HG03342 (cell line): Measurements from ENCODE around the gene YY1.

Source experiments
- ATAC-seq: cut with Tn5 transposase; IDR thresholded peaks from one replicate; pipeline ENCODE4 v1.9.1; 2021; ENCODE audit warnings: mild to moderate bottlenecking, moderate library complexity; ENCODE audit not compliant: unreplicated experiment

Gene YY1

GRCh38 chr14:100241279-100241678 lies 2.3 kb downstream of the YY1 start:
- ATAC-seq, result no peak

GRCh38 chr14:100243020-100243419 lies 4.1 kb downstream of the YY1 start:
- ATAC-seq, result no peak

GRCh38 chr14:100246809-100247428 lies 8.0 kb downstream of the YY1 start:
- no peak for ATAC-seq

DNA sequence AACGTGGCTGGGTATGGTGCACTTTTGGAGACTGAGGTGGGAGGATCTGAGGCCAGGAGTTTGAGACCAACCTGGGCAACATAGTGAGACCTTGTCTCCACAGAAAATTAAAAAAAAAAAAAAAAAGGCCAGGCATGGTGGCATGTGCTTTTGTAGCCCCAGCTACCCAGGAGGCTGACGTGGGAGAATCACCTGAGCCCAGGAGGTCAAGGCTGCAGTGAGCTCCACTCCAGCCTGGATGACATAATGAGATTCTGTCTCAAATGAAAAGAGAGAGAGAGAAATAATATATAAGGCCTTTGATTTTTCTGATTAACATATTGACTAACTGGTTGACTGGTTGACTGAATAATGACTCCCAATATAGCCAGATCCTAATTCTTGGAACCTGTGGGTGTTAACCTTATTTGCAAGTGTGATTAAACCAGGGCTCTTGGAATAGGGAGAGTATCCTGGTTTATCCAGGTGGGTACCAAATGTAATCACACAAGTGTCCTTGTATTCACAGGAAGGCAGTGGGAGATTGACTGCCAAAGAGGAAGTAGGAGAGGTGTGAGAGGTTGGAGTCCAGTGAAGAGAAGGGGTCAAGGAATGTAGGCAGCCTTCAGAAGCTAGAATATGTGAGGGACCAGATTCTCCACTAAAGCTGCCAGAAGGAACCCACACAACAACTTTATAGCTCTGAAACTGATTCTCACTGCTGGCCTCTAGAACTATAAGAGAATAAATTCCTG lies 12.0 kb downstream of the YY1 start:
- ATAC-seq, result no peak

DNA sequence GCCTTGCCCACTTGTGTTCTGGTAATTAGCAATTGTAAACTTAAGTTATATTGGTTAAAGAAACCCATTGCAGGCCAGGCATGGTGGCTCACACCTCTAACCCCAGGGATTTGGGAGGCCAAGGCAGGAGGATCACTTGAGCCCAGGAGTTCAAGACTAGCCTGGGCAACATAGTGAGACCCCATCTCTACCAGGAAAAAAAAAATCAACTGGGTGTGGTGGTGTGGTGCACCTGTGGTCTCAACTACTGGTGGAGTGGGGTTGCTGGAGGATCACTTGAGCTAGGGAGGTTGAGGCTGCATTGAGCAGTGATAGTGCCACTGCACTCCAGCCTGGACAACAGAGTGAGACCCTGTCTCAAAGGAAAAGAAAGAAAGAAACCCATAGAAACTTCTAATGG lies 13.7 kb downstream of the YY1 start:
- no peak for ATAC-seq

- peak; percentile 71 for ATAC-seq
Measured at GRCh38 chr14:100256339-100256895, 17.5 kb downstream of the YY1 start.

DNA sequence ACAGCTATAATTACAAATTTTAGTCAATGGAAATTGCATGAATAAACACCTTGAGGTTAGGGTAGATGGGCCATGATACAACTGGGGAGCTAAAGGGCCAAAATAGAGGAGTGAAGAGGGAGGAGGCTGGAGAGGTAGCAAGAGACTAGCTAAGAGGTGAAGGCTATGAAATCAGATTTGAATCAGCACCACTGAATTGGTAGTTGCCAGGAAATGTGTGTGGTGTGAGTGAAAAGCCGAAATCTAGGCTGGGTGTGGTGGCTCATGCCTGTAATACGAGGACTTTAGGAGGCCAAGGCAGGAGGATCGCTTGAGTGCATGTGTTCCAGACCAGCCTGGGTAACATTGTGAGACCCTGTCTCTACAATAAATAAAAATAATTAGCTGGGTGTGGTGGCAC lies 22.7 kb downstream of the YY1 start:
- no peak for ATAC-seq

GRCh38 chr14:100262545-100262944 lies 23.6 kb downstream of the YY1 start:
- no peak for ATAC-seq

- no peak for ATAC-seq
Measured at GRCh38 chr14:100263141-100263540, 24.2 kb downstream of the YY1 start.

DNA sequence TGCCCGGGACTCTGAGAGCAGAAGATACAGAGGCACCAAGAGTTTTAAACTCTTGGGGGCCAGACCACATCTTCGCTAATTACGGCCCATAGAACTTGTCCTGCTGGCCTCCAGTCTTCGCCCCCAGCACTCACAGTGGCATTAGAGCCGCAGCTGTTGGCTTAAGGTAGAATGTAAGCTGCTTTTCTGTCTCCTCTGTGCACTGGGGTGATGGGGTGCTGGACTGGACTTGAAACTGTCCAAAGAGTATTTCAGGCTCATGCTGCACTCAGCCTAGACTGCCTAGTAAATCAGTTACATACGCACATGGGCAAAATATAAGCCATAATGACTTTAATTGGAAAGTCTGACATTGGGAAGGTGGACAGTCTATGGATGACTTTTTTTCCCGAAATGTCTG lies 29.0 kb downstream of the YY1 start:
- no peak for ATAC-seq

DNA sequence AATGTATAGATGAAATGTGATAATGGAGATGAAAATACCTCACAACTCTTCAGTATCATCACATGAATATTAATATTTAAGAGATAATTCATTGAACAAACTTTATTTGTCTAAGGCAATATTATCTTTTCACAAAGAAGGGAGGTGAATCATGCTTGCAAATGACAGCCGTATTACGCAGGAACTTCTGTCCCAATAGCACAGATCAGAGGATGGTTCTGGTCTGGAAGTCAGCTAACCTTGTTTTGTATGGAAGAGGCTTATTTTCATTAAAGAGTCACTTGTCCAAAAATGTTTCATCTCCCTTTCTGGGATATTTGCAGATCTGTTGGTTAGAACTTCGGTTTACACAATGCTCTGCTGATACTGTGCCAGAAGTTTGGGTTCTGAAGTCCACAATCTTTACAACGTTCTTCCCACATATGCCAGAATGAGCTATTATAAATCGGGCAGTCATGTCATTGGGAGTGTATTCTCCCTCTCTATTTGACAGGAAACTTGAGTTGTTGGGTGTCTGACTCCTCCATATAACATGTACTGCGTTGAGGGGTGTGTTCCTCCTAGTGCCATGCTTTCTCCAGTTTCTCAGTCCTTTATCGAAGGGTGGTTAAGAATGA lies 29.8 kb downstream of the YY1 start:
- no peak for ATAC-seq

GRCh38 chr14:100271247-100271939 lies 32.4 kb downstream of the YY1 start:
- no peak for ATAC-seq

DNA sequence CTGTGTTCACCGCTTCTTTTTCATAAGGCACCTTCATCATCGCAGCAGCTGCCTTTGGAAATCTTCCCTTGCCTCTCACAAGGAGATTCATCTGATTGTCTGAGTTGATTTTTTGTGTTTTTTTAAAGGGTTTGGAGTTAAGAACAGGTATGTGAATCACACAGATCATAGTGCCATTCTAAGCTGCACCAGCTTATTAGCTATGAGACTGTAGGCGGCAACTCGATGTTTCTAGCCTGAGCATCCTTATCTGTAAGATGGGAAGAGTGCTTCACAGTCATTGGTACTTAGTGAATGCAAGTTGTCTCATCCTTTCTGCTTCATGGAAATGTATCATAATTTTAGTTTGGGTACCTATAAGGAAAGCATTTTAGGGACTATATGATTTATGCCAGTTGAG lies 35.3 kb downstream of the YY1 start:
- no peak for ATAC-seq

- no peak for ATAC-seq
Measured at GRCh38 chr14:100275214-100275613, 36.3 kb downstream of the YY1 start.

- no peak for ATAC-seq
Measured at GRCh38 chr14:100278702-100279101, 39.8 kb downstream of the YY1 start.

- no peak for ATAC-seq
Measured at GRCh38 chr14:100279133-100279532, 40.2 kb downstream of the YY1 start.

DNA sequence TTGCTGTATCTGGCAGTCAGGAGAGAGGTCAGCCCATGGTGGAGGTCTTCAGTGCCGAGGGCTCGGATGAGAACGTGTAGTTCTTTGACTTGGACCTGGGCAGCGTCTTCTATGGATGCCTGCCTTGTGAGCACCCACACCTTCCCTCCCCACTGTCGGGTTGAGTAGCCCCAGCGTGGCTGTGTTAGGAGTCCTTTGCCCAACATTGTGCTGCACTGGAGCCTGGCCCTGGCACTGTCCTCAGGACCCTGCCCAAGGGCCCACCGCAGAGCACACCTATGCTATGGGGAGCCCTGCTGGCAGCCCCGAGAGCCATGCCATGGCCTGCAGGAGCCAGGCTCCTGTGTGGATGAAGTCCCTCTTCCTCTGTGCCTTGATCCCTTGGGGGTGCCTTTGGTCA lies 40.6 kb downstream of the YY1 start:
- no peak for ATAC-seq

DNA sequence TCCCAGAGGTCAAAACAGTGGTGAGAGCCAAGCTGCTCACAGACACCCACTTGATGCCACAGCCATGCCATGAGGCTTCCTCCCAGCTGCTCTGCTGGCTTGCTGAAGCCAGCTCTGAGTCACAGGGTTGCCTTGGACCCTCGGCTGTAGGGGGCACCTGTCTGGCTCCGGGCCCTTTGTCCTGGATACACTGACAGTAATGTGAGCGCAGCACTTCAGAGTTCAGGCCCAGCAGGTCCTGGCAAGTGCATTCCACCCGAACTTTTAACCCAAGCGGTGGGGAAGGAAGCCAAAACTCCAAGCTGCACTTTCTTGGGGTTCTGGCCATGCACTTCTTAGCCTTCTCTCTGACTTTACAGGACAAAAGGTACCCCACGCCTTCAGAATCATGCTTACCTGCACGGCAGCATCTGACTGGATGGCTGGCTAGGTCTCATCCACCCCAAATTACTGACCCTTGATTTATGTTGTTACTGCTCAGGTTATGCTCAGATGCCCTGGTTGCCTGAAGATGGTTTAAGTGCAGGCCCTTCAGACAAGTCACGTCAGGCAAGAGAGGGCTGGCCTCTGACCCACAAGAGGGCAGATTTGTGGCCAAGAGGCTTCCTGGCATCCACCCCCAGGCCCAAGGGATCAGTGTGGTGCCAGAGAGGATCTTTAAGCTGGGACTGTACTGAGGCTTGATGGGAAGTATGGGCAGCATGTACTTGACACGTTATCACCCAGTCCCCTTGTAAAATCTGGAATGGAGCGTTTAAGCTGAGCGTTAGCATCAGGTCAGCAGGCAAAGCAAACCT lies 42.5 kb downstream of the YY1 start:
- ATAC-seq, result no peak

DNA sequence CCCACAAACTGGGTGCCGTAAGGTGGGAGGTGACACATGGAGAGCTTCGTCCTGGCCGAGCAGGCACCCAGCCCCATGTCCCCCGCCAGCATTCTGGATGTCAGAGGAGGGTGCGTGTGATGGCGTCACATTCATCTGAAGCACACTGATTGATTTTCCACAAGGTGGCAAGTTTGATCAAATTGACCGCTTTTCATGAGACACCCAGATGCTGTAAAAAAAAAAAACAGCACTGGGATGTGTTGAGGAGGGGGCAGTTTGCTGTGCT lies 43.1 kb downstream of the YY1 start:
- ATAC-seq, result no peak

DNA sequence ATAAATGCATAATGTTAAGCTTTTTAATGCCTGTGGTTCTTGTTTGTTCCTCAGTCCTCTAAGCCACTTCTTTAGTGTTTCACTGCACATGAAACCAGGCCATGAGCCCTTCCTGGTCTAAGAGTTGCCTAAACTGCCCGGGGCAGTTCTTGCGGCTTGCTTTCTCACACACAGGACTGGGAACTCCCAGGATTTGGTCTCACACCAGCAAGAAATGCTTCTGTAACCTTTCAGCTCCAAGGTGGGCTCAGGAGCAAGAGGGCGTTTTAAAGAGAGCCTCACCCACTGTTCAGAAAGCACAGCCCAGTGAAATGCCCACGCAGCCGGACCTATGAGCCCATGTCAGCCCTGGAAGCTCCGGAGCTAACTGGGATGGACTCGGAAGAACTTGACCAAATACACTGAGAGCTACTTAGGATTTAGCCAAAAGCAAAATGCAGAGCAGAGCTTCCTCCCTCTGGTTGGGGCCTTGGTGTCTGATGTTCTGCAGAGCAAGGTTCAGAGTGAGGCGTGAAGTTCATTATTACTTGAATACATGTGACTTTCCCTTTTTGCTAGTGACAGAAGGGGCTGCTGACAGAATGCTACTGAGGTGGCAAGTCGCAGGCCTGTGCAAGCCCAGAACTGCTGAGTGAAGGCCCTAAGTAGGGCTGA lies 43.9 kb downstream of the YY1 start:
- no peak for ATAC-seq
